HepG2 (cell line): ENCODE results near the gene RHEBL1. TPM values are rescaled to one million over a fixed set of nuclear protein-coding genes. Genes with fewer than 3 reads are reported as not detected.

ENCODE experiments used
- ATAC-seq: fragments of 200-7000 bp; cut with Tn5 transposase; 3 replicates; pipeline ENCODE4 v1.9.1; 2020; ENCODE audit warnings: mild to moderate bottlenecking, moderate library complexity
- BruUV-seq: library from RNA; stranded (reverse); fragments of 400-500 nt; replicated peaks from 2 replicates; lab custom pipeline; 2021; lab: Mats Ljungman, UMichigan
- CTCF ChIA-PET: fragments of 300-600 bp; formaldehyde crosslinking; extraction: SDS; loops from one replicate; lab custom pipeline; 2021; ENCODE audit warnings: low total read pairs, inconsistent platforms, low intra/inter-chr PET ratio; lab: Yijun Ruan, JAX
- POLR2A ChIA-PET: fragments of 350-600 bp; sonication (Branson Sonifier 250); formaldehyde crosslinking; loops from one replicate; lab custom pipeline; 2020; ENCODE audit warnings: antibody characterized with exemption, inconsistent platforms; lab: Yijun Ruan, JAX
- DNase-seq: peaks from one replicate; pipeline ENCODE4 v3.0.0-alpha.2; 2015; ENCODE audit warnings: low spot score
- FAIRE-seq: peaks from 3 replicates; lab custom pipeline; 2011; peaks lifted over from hg19 to GRCh38; lab: Jason Lieb, UNC
- H2AFZ ChIP-seq: one replicate; pipeline ENCODE4 v1.6.1; 2011; ENCODE audit warnings: low read length, inconsistent platforms
- H3K27ac ChIP-seq: fragments of 300-600 bp; 3 replicates; pipeline ENCODE4 v1.8.0; 2011; ENCODE audit warnings: mixed run types, mild to moderate bottlenecking, mixed read lengths, low read length, inconsistent platforms; ENCODE audit not compliant: insufficient read depth; ENCODE audit errors: extremely low read length
- H3K27me3 ChIP-seq, 2 experiments: fragments of 200-600 bp in 1 of 2; 2 replicates in 1 of 2; 3 replicates in 1 of 2; pipeline versions ENCODE4 v1.6.0 to v1.8.0; 2011; ENCODE audit warnings: low read length in 2 of 2, mild to moderate bottlenecking in 2 of 2, moderate library complexity in 2 of 2, inconsistent platforms in 1 of 2; ENCODE audit not compliant: insufficient read depth in 2 of 2, control insufficient read depth in 1 of 2
- H3K36me3 ChIP-seq, 2 experiments: fragments of 200-600 bp in 1 of 2; replicated peaks in 1 of 2; 2 replicates in 1 of 2; 3 replicates in 1 of 2; pipeline versions ENCODE4 v1.5.1 to v1.8.0; 2011; ENCODE audit warnings: low read length in 2 of 2, inconsistent platforms in 1 of 2; ENCODE audit not compliant: insufficient read depth in 2 of 2, control insufficient read depth in 1 of 2
- H3K4me1 ChIP-seq: 2 replicates; pipeline ENCODE4 v1.5.1; 2012; ENCODE audit warnings: low read length, inconsistent platforms; ENCODE audit not compliant: insufficient read depth
- H3K4me2 ChIP-seq: 2 replicates; pipeline ENCODE4 v1.6.0; 2011; ENCODE audit warnings: low read depth, low read length, inconsistent platforms
- H3K4me3 ChIP-seq, 3 experiments: fragments of 200-600 bp in 1 of 3; sonication (generic), shearing (Covaris generic) in 1 of 3; replicated peaks in 1 of 3; 2 replicates each; pipeline ENCODE4 v1.5.1; 2011 to 2016; ENCODE audit warnings: low read length in 3 of 3, inconsistent platforms in 2 of 3, low read depth in 2 of 3, mild to moderate bottlenecking in 2 of 3, control low read depth in 1 of 3, mixed read lengths in 1 of 3; ENCODE audit not compliant: insufficient read depth in 1 of 3
- H3K79me2 ChIP-seq: one replicate; pipeline ENCODE4 v1.6.1; 2011; ENCODE audit warnings: low read length, inconsistent platforms; ENCODE audit not compliant: insufficient read depth
- H3K9ac ChIP-seq: 2 replicates; pipeline ENCODE4 v1.6.0; 2011; ENCODE audit warnings: mild to moderate bottlenecking, low read depth, low read length, inconsistent platforms; ENCODE audit not compliant: insufficient read depth
- H3K9me3 ChIP-seq: 2 replicates; pipeline ENCODE4 v1.5.1; 2012; ENCODE audit warnings: mild to moderate bottlenecking, low read length
- H4K20me1 ChIP-seq: 2 replicates; pipeline ENCODE4 v1.6.0; 2011; ENCODE audit warnings: inconsistent platforms, mild to moderate bottlenecking, low read length, moderate library complexity; ENCODE audit not compliant: insufficient read depth
- ELF1 ChIP-seq: sonication (generic); formaldehyde crosslinking; IDR thresholded peaks from 2 replicates; pipeline ENCODE4 v1.4.0; 2020; ENCODE audit warnings: missing genetic modification reagents
- ETV6 ChIP-seq: sonication (generic); formaldehyde crosslinking; conservative IDR thresholded peaks from 2 replicates; pipeline ENCODE4 v1.4.0; 2020; ENCODE audit warnings: missing genetic modification reagents
- KDM1A ChIP-seq: IDR thresholded peaks from 2 replicates; pipeline ENCODE4 v1.6.1; 2016; ENCODE audit warnings: missing compliant biosample characterization
- KDM4B ChIP-seq: sonication (generic); formaldehyde crosslinking; IDR thresholded peaks from 2 replicates; pipeline ENCODE4 v1.4.0; 2020; ENCODE audit warnings: missing genetic modification reagents
- NFE2L1 ChIP-seq: sonication (generic); formaldehyde crosslinking; IDR thresholded peaks from 2 replicates; pipeline ENCODE4 v1.4.0; 2020; ENCODE audit warnings: missing genetic modification reagents, mild to moderate bottlenecking, borderline replicate concordance
- PATZ1 ChIP-seq: sonication (generic); formaldehyde crosslinking; IDR thresholded peaks from 2 replicates; pipeline ENCODE4 v1.4.0; 2020; ENCODE audit warnings: missing genetic modification reagents
- POLR2A ChIP-seq, 2 experiments: IDR thresholded peaks; 2 replicates each; pipeline ENCODE4 v1.6.1; 2011; ENCODE audit warnings: low read depth in 2 of 2, low read length in 2 of 2, mild to moderate bottlenecking in 1 of 2, moderate library complexity in 1 of 2; ENCODE audit not compliant: insufficient read depth in 1 of 2
- SNAI1 ChIP-seq: sonication (generic); formaldehyde crosslinking; IDR thresholded peaks from 2 replicates; pipeline ENCODE4 v1.5.0; 2020; ENCODE audit warnings: mild to moderate bottlenecking, missing genetic modification reagents, borderline replicate concordance
- ZNF761 ChIP-seq: sonication (generic); formaldehyde crosslinking; conservative IDR thresholded peaks from 2 replicates; pipeline ENCODE4 v1.4.0; 2020; ENCODE audit warnings: mild to moderate bottlenecking, missing genetic modification reagents
- ZNF790 ChIP-seq: sonication (generic); formaldehyde crosslinking; IDR thresholded peaks from 2 replicates; pipeline ENCODE4 v1.8.0; 2022; ENCODE audit warnings: missing genetic modification reagents, mild to moderate bottlenecking, borderline replicate concordance
- WGBS: methylation state at CpG from one replicate; pipeline ENCODE4 v1.1.6; 2017; ENCODE audit warnings: low lambda C conversion rate; 5-methylcytosine and 5-hydroxymethylcytosine counted together
- in situ Hi-C: cut with HindIII; loops from 2 replicates; pipeline ENCODE4 v1.10.0; 2017; ENCODE audit warnings: low pct_unique_long_range_greater_than_20kb; ENCODE audit not compliant: extremely low pct_ligation_motif_present
- intact Hi-C: fragments of 100-400 bp; cut with micrococcal nuclease; formaldehyde crosslinking; loops from one replicate; pipeline ENCODE4 v1.10.0; 2022; ENCODE audit not compliant: unreplicated experiment
- polyA plus RNA-seq, 8 experiments: library from polyadenylated mRNA; depleted of rRNA in 3 of 8; stranded (reverse) in 7 of 8; unstranded in 1 of 8; fragments of >200 nt; fragmentation: Illumina TruSeq in 4 of 8; extraction: Trizol in 4 of 8; gene quantifications; 2 replicates each; pipeline versions ENCODE4 v1.2.1 to v1.2.3, GENCODE V29; 2011 to 2016; ENCODE audit warnings: low read depth in 4 of 8, missing spikeins in 1 of 8, mixed read lengths in 1 of 8; ENCODE audit not compliant: insufficient read depth in 1 of 8
- total RNA-seq, 5 experiments: library from RNA; depleted of rRNA; stranded (reverse); fragments of >200 nt; fragmentation: Illumina TruSeq; extraction: Trizol; gene quantifications; 2 replicates each; pipeline ENCODE4 v1.2.3, GENCODE V29; 2016; ENCODE audit warnings: low read depth in 1 of 5
- TF ChIP-seq, protein P1 (sequence below), 2 experiments: sonication (generic) in 1 of 2; formaldehyde crosslinking in 1 of 2; IDR thresholded peaks; 2 replicates each; pipeline versions ENCODE4 v1.4.0 to v1.6.1; 2016 to 2020; ENCODE audit warnings: borderline replicate concordance in 1 of 2, low read depth in 1 of 2, mild to moderate bottlenecking in 1 of 2, missing genetic modification reagents in 1 of 2
- TF ChIP-seq, protein P2 (sequence below): IDR thresholded peaks from 2 replicates; pipeline ENCODE4 v1.6.1; 2018; ENCODE audit warnings: missing genetic modification reagents
- TF ChIP-seq, protein P3 (sequence below): IDR thresholded peaks from 2 replicates; pipeline ENCODE4 v1.4.0; 2020; ENCODE audit warnings: mild to moderate bottlenecking, missing genetic modification reagents

The RHEBL1 gene
- total and polyA plus RNA-seq, 2 of the 13 experiments (the other 11 are each of a cell fraction or from before 2014, with no cell fraction given): 1.4 to 2.5 TPM

DNA sequence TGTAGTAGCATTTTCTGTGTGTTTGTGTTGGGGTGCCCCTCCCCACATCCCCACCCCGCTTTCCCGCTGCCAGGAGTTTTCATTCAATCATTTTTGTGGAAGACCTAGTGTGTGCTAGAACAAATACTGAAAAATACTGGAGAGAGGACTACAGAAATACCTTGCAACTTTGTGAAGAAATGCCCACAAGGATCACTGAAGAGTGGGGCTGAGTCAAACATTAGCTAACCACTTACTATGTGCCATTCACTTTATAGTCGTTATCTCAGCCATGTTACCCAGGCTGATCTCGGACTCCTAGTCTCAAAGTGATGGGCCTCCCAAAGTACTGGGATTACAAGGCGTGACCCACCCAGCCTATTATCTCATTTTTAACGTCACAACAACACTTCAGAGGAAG, 41.4 kb upstream of the RHEBL1 start:
- no peak for FAIRE-seq
- no TSS peak for BruUV-seq
- in situ Hi-C loops (no loop called here), intact Hi-C loops (no loop called here)
- ChIA-PET CTCF (interaction anchor here (1.3 kb wide), 1 partner anchor 23 kb away, joined by 3 read pairs; no protein-coding TSS in a partner anchor), POLR2A (interaction anchor here (0.8 to 3.8 kb wide), 8 partner anchors 8 to 94 kb away, joined by 3 to 57 read pairs (median 4); partner anchors contain the start of genes DHH, RHEBL1 and TUBA1B)
- Histone ChIP-seq H3K36me3 (peaks cover 0 to 6% of the 10 kb centered on the region in 2 experiments; a peak in 1 of 5 replicates), H3K4me3 (peak overlapping the region; percentile 65 to 95 (median 75)), H3K79me2 (peaks cover 15% of the 10 kb centered on the region), H3K4me2 (peak overlapping the region; percentile 91), H3K9me3 (no peaks in the 10 kb centered on the region), H3K27me3 (no peaks in the 10 kb centered on the region; a peak in 1 of 5 replicates), H3K9ac (peak overlapping the region; percentile 75), H4K20me1 (0 out of 2 replicates have a peak, but pooled peaks cover 9% of the 10 kb centered on the region), H2AFZ (peak overlapping the region; percentile 87), H3K27ac (peak overlapping the region; percentile 27), H3K4me1 (peaks cover 21% of the 10 kb centered on the region)
- 31% methylated on average over 6 of the region's 6 CpGs for WGBS
- ATAC-seq: peak; percentile 15; the same call in 2 of the 3 replicates
- no peak for DNase-seq
- TF ChIP-seq POLR2A (IDR thresholded peaks at IDR 0.05; ENCODE audit: insufficient read depth in 1 of 2, low read depth in 2 of 2, low read length in 2 of 2) (no peak), NFE2L1 (CRISPR knock-in tag) (no peak), SNAI1 (CRISPR knock-in tag) (no peak), KDM1A (CRISPR knock-in tag) (no peak), KDM4B (CRISPR knock-in tag) (no peak), ELF1 (CRISPR knock-in tag) (no peak), ZNF790 (CRISPR knock-in tag) (no peak), PATZ1 (CRISPR knock-in tag) (no peak), ZNF761 (CRISPR knock-in tag) (no peak), ETV6 (CRISPR knock-in tag) (no peak)
- TF ChIP-seq, protein P1, sequence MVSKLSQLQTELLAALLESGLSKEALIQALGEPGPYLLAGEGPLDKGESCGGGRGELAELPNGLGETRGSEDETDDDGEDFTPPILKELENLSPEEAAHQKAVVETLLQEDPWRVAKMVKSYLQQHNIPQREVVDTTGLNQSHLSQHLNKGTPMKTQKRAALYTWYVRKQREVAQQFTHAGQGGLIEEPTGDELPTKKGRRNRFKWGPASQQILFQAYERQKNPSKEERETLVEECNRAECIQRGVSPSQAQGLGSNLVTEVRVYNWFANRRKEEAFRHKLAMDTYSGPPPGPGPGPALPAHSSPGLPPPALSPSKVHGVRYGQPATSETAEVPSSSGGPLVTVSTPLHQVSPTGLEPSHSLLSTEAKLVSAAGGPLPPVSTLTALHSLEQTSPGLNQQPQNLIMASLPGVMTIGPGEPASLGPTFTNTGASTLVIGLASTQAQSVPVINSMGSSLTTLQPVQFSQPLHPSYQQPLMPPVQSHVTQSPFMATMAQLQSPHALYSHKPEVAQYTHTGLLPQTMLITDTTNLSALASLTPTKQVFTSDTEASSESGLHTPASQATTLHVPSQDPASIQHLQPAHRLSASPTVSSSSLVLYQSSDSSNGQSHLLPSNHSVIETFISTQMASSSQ (IDR thresholded peaks at IDR 0.05; ENCODE audit: low read depth): no peak
- TF ChIP-seq, protein P1 (CRISPR knock-in tag; IDR thresholded peaks at IDR 0.05; ENCODE audit: borderline replicate concordance): no peak
- TF ChIP-seq, protein P2, sequence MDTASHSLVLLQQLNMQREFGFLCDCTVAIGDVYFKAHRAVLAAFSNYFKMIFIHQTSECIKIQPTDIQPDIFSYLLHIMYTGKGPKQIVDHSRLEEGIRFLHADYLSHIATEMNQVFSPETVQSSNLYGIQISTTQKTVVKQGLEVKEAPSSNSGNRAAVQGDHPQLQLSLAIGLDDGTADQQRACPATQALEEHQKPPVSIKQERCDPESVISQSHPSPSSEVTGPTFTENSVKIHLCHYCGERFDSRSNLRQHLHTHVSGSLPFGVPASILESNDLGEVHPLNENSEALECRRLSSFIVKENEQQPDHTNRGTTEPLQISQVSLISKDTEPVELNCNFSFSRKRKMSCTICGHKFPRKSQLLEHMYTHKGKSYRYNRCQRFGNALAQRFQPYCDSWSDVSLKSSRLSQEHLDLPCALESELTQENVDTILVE (CRISPR knock-in tag): no peak
- TF ChIP-seq, protein P3, sequence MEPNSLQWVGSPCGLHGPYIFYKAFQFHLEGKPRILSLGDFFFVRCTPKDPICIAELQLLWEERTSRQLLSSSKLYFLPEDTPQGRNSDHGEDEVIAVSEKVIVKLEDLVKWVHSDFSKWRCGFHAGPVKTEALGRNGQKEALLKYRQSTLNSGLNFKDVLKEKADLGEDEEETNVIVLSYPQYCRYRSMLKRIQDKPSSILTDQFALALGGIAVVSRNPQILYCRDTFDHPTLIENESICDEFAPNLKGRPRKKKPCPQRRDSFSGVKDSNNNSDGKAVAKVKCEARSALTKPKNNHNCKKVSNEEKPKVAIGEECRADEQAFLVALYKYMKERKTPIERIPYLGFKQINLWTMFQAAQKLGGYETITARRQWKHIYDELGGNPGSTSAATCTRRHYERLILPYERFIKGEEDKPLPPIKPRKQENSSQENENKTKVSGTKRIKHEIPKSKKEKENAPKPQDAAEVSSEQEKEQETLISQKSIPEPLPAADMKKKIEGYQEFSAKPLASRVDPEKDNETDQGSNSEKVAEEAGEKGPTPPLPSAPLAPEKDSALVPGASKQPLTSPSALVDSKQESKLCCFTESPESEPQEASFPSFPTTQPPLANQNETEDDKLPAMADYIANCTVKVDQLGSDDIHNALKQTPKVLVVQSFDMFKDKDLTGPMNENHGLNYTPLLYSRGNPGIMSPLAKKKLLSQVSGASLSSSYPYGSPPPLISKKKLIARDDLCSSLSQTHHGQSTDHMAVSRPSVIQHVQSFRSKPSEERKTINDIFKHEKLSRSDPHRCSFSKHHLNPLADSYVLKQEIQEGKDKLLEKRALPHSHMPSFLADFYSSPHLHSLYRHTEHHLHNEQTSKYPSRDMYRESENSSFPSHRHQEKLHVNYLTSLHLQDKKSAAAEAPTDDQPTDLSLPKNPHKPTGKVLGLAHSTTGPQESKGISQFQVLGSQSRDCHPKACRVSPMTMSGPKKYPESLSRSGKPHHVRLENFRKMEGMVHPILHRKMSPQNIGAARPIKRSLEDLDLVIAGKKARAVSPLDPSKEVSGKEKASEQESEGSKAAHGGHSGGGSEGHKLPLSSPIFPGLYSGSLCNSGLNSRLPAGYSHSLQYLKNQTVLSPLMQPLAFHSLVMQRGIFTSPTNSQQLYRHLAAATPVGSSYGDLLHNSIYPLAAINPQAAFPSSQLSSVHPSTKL (CRISPR knock-in tag): no peak
